Measurements from ENCODE around the gene AJM1.

The AJM1 gene

GRCh38 chr9:136808075-136808805, 34.0 kb upstream of the AJM1 start:
- no peak for DNase-seq (ENCODE audit: low spot score)

GRCh38 chr9:136808806-136809158, 33.5 kb upstream of the AJM1 start:
- DNase-seq (ENCODE audit: low spot score): no peak

- no peak for DNase-seq (ENCODE audit: low spot score)
These were observed 27.4 kb upstream of the AJM1 start for GRCh38 chr9:136814725-136815421.

- DNase-seq (ENCODE audit: low spot score): no peak
These were observed 26.9 kb upstream of the AJM1 start for GRCh38 chr9:136815422-136815782.

- DNase-seq (ENCODE audit: low spot score): peak; percentile 47
These were observed 21.1 kb upstream of the AJM1 start for GRCh38 chr9:136820971-136821825.

GRCh38 chr9:136821826-136822544, 20.3 kb upstream of the AJM1 start:
- peak; percentile 80 for DNase-seq (ENCODE audit: low spot score)

GRCh38 chr9:136823136-136824046, 18.9 kb upstream of the AJM1 start:
- DNase-seq (ENCODE audit: low spot score): peak; percentile 83

GRCh38 chr9:136824496-136825225, 17.6 kb upstream of the AJM1 start:
- DNase-seq (ENCODE audit: low spot score): no peak

GRCh38 chr9:136825295-136826187, 16.7 kb upstream of the AJM1 start:
- DNase-seq (ENCODE audit: low spot score): peak; percentile 49

GRCh38 chr9:136826188-136826541, 16.1 kb upstream of the AJM1 start:
- no peak for DNase-seq (ENCODE audit: low spot score)

GRCh38 chr9:136826703-136827582, 15.3 kb upstream of the AJM1 start:
- peak; percentile 60 for DNase-seq (ENCODE audit: low spot score)

- DNase-seq (ENCODE audit: low spot score): no peak
These were observed 14.3 kb upstream of the AJM1 start for GRCh38 chr9:136827794-136828473.

GRCh38 chr9:136828474-136829140, 13.7 kb upstream of the AJM1 start:
- DNase-seq (ENCODE audit: low spot score): no peak

GRCh38 chr9:136829412-136829811, 12.9 kb upstream of the AJM1 start:
- DNase-seq (ENCODE audit: low spot score): no peak

GRCh38 chr9:136829981-136830885, 12.0 kb upstream of the AJM1 start:
- DNase-seq (ENCODE audit: low spot score): peak; percentile 60

All from cerebellar cortex (tissue), 1 donor.